Heart left ventricle (tissue), 16 donors: Measurements from ENCODE around the gene OPN1SW. TPM values are rescaled to one million over a fixed set of nuclear protein-coding genes. Genes with fewer than 3 reads are reported as not detected.

Experiments
- ATAC-seq, 4 donors: fragments of 200-7000 bp; cut with Tn5 transposase; one replicate each; pipeline ENCODE4 v1.9.1; 2020 to 2022; ENCODE audit warnings: moderate library complexity in 4 of 4, mild to moderate bottlenecking in 3 of 4, moderate number of reproducible peaks in 1 of 4
- DNase-seq, 5 donors: peaks; one replicate each; pipeline ENCODE4 v3.0.0-alpha.2; 2020
- H3K27ac ChIP-seq, 12 donors: fragments of 200-600 bp; sonication (generic) in 4 of 12; one replicate each; pipeline versions ENCODE4 v1.5.0 to v1.8.0; 2016 to 2022; ENCODE audit warnings: mild to moderate bottlenecking in 2 of 12
- H3K27me3 ChIP-seq, 9 donors: fragments of 200-600 bp; sonication (generic) in 2 of 9; one replicate each; pipeline versions ENCODE4 v1.5.1 to v1.8.0; 2016 to 2022; ENCODE audit warnings: mild to moderate bottlenecking in 3 of 9
- H3K36me3 ChIP-seq, 9 donors: fragments of 200-600 bp; sonication (generic) in 2 of 9; one replicate each; pipeline versions ENCODE4 v1.5.0 to v1.8.0; 2018 to 2022; ENCODE audit warnings: mild to moderate bottlenecking in 2 of 9
- H3K4me1 ChIP-seq, 12 donors: fragments of 200-600 bp; sonication (generic) in 4 of 12; one replicate each; pipeline versions ENCODE4 v1.5.0 to v1.8.0; 2016 to 2022; ENCODE audit warnings: mild to moderate bottlenecking in 3 of 12
- H3K4me3 ChIP-seq, 12 donors: fragments of 200-600 bp; sonication (generic) in 4 of 12; one replicate each; pipeline versions ENCODE4 v1.5.0 to v1.8.0; 2017 to 2022; ENCODE audit warnings: mild to moderate bottlenecking in 9 of 12, moderate library complexity in 4 of 12
- H3K9me3 ChIP-seq, 12 donors: fragments of 200-600 bp; sonication (generic) in 4 of 12; one replicate each; pipeline versions ENCODE4 v1.5.0 to v1.8.0; 2016 to 2022; ENCODE audit warnings: mild to moderate bottlenecking in 1 of 12
- CTCF ChIP-seq, 12 donors: fragments of 200-600 bp; sonication (generic) in 4 of 12; IDR thresholded peaks; one replicate each; pipeline versions ENCODE4 v1.5.0 to v1.8.0; 2018 to 2022; ENCODE audit warnings: antibody characterized with exemption in 12 of 12, mild to moderate bottlenecking in 5 of 12
- POLR2A ChIP-seq, 2 donors: fragments of 450-650 bp; IDR thresholded peaks; one replicate each; pipeline ENCODE4 v1.6.1; 2017; ENCODE audit warnings: antibody characterized with exemption in 2 of 2, mild to moderate bottlenecking in 2 of 2, moderate library complexity in 2 of 2
- WGBS, 4 donors: extraction: QIAGEN DNeasy Blood & Tissue Kit in 2 of 4; methylation state at CpG; one replicate each; pipeline versions ENCODE4 v1.1.5 to v1.1.7; 2013 to 2018; 5-methylcytosine and 5-hydroxymethylcytosine counted together
- intact Hi-C, 10 donors: fragments of 100-400 bp; cut with DNase I; formaldehyde crosslinking; loops; one replicate each; pipeline versions ENCODE4 v1.11.1 to v1.14.2; 2022
- polyA plus RNA-seq, 2 donors: library from polyadenylated mRNA; stranded (reverse); fragments of 200-250 nt; gene quantifications; one replicate each; pipeline ENCODE4 v1.2.3, GENCODE V29; 2013
- total RNA-seq, 9 donors: library from RNA; depleted of rRNA in 2 of 9; stranded (reverse); fragments of >200 nt in 2 of 9; fragmentation: NEBNext Ultra II Directional in 3 of 9; extraction: Animal tissue kit (Norgen Biotek cat#: 25700) in 3 of 9; gene quantifications; one replicate each; pipeline versions ENCODE4 v1.1.0 to v1.2.4, GENCODE V29; 2016 to 2023
- donor health status: ischemic (EF 13 %, LVEDD 7.1; RV severe dilation, severe dysfunction).
- donor health status: healthy with polysubstance abuse.
- donor health status: DM: no; HTN: yes; CAD: no.
- donor health status: DM: no; HTN: no; CAD: no.
- donor health status: ischemic (EF 25% LVEDD 6.9; RV normal size, moderate dysfunction).
- donor health status: ischemic (EF 25% LVEDD 5.7; RV mildly dilated, moderate dysfunction).
- donor health status: healthy.
- donor health status: DM: yes; HTN: yes; CAD: no.
- donor health status: ischemic (EF 35%, LVEDD 5.7; RV mildly dilated, moderate dysfunction).
- donor health status: nonischemic (EF 11% LVEDD 7.7; RV severe dilation, severe dysfunction).
- donor health status: DM: yes; HTN: yes; CAD: no.
- donor health status: PGD.
- donor health status: ischemic (EF 29% LVEDD 5.4; RV normal size, mild dysfunction).
- donor health status: nonischemic (EF 23%, LVEDD 6.1; RV moderate dilation, normal function).

Gene OPN1SW
- total and polyA plus RNA-seq, 11 donors: not detected

GRCh38 chr7:128755819-128756476 is 19.6 kb downstream of the OPN1SW start:
- H3K4me1 ChIP-seq: peaks cover 4 to 44% (median 18%) of the 10 kb centered on the region in 12 donors

GRCh38 chr7:128755075-128755818 is 20.3 kb downstream of the OPN1SW start:
- no peaks in the 10 kb centered on the region for H3K9me3 ChIP-seq
- H3K4me1 ChIP-seq: peaks cover 4 to 44% (median 18%) of the 10 kb centered on the region in 12 donors
- no peaks in the 10 kb centered on the region for H3K27me3 ChIP-seq
- DNase-seq: no peak
- H3K4me3 ChIP-seq: peak overlapping the region in 1 of 12 donors; percentile 16
- TF ChIP-seq POLR2A (IDR thresholded peaks at IDR 0.05) (no peak), CTCF (IDR thresholded peaks at IDR 0.05) (no peak)
- intact Hi-C loops: loop anchor here in 2 of 10 donors (5.0 to 10.0 kb wide), 2 partner anchors 70 to 77 kb away; partner anchors contain the start of gene FLNC (in 1 of the 2)
- peaks cover 0 to 97% (median 82%) of the 10 kb centered on the region in 9 donors for H3K36me3 ChIP-seq
- 63 to 81% (median 71%) methylated on average over 2 of the region's 2 CpGs for WGBS, 4 donors
- peak overlapping the region; percentile 27 to 85 (median 60) for H3K27ac ChIP-seq
- ATAC-seq: peak in 1 of 4 donors; percentile 19

More at GRCh38 chr7:128755819-128756476, 19.6 kb downstream of the OPN1SW start:
- no peaks in the 10 kb centered on the region for H3K27me3 ChIP-seq
- no peak for TF ChIP-seq CTCF (IDR thresholded peaks at IDR 0.05)
- TF ChIP-seq POLR2A (IDR thresholded peaks at IDR 0.05): no peak
- peaks cover 0 to 97% (median 82%) of the 10 kb centered on the region in 9 donors for H3K36me3 ChIP-seq
- WGBS, 4 donors: 47 to 59% (median 51%) methylated on average over 5 of the region's 5 CpGs
- peak; percentile 39 to 78 (median 60) for ATAC-seq
- H3K4me3 ChIP-seq: no peak overlapping the region
- no peak for DNase-seq
- intact Hi-C loops: loop anchor here in 2 of 10 donors (5.0 to 10.0 kb wide), 2 partner anchors 69 to 76 kb away; partner anchors contain the start of gene FLNC (in 1 of the 2)
- H3K9me3 ChIP-seq: no peaks in the 10 kb centered on the region
- peak overlapping the region; percentile 27 to 85 (median 60) for H3K27ac ChIP-seq

- intact Hi-C loops: loop anchor here in 1 of 10 donors (10.0 kb wide), 1 partner anchor 73 kb away; no protein-coding TSS in a partner anchor
- TF ChIP-seq POLR2A (IDR thresholded peaks at IDR 0.05): no peak
- no peak for TF ChIP-seq CTCF (IDR thresholded peaks at IDR 0.05)
- H3K27ac ChIP-seq: peak overlapping the region in 9 of 12 donors; percentile 24 to 63 (median 34)
- H3K4me3 ChIP-seq: no peak overlapping the region
- no peaks in the 10 kb centered on the region for H3K27me3 ChIP-seq
- whole genome bisulfite sequencing, 4 donors: 48 to 60% (median 57%) methylated on average over 1 of the region's 1 CpG
- peaks cover 4 to 56% (median 22%) of the 10 kb centered on the region in 12 donors for H3K4me1 ChIP-seq
- ATAC-seq (peak in 3 of 4 donors; percentile 39 to 64 (median 44)), DNase-seq (no peak)
- peaks cover 0 to 96% (median 87%) of the 10 kb centered on the region in 9 donors for H3K36me3 ChIP-seq
- H3K9me3 ChIP-seq: no peaks in the 10 kb centered on the region
Measured at GRCh38 chr7:128752251-128752650, 23.3 kb downstream of the OPN1SW start.
